HEK293 (cell line): ENCODE measurements around the gene HMX1.

Experiments
- CTCF ChIA-PET: fragments of 350-600 bp; formaldehyde crosslinking; extraction: SDS; loops from one replicate; lab custom pipeline; 2021; ENCODE audit warnings: antibody characterized with exemption; lab: Yijun Ruan, JAX
- POLR2A ChIA-PET: fragments of 300-600 bp; formaldehyde crosslinking; extraction: SDS; loops from one replicate; lab custom pipeline; 2020; ENCODE audit warnings: antibody characterized with exemption, inconsistent platforms; lab: Yijun Ruan, JAX
- H3K27ac ChIP-seq: fragments of 200-500 bp; sonication (Bioruptor generic); 2 replicates; pipeline ENCODE4 v1.5.1; 2014; ENCODE audit warnings: low read depth, low read length, control low read depth, inconsistent platforms; ENCODE audit errors: extremely low read depth
- H3K36me3 ChIP-seq, 2 experiments: fragments of 200-500 bp in 1 of 2; sonication (Bioruptor generic) in 1 of 2; 1 replicate in 1 of 2; 2 replicates in 1 of 2; pipeline ENCODE4 v1.5.1; 2014 to 2017; ENCODE audit warnings: inconsistent platforms in 2 of 2, low read length in 2 of 2; ENCODE audit not compliant: control insufficient read depth in 2 of 2, insufficient read depth in 1 of 2
- H3K4me1 ChIP-seq: fragments of 200-500 bp; sonication (Bioruptor generic); 2 replicates; pipeline ENCODE4 v1.5.1; 2014; ENCODE audit warnings: mild to moderate bottlenecking, low read length, inconsistent platforms; ENCODE audit not compliant: control insufficient read depth, insufficient read depth
- H3K4me3 ChIP-seq: 2 replicates; pipeline ENCODE4 v1.5.1; 2011; ENCODE audit warnings: low read depth, mild to moderate bottlenecking, control low read depth, low read length, moderate library complexity
- H3K9me3 ChIP-seq: fragments of 200-500 bp; sonication (Bioruptor generic); 2 replicates; pipeline ENCODE4 v1.5.1; 2014; ENCODE audit warnings: low read depth, low read length, inconsistent platforms; ENCODE audit not compliant: control insufficient read depth, insufficient read depth
- HOXA7 ChIP-seq: sonication (generic); formaldehyde crosslinking; IDR thresholded peaks from 2 replicates; pipeline ENCODE4 v1.8.1; 2022; ENCODE audit warnings: missing genetic modification reagents, borderline replicate concordance
- IKZF3 ChIP-seq: fragments of 450-650 bp; IDR thresholded peaks from 2 replicates; pipeline ENCODE4 v1.5.0; 2018; ENCODE audit warnings: missing biosample characterization, mild to moderate bottlenecking, missing genetic modification characterization, moderate library complexity
- SETDB1 ChIP-seq: IDR thresholded peaks from one replicate; pipeline ENCODE4 v1.6.1; 2017; ENCODE audit warnings: mild to moderate bottlenecking, low read length, moderate library complexity, mixed read lengths; ENCODE audit not compliant: insufficient read length
- SP3 ChIP-seq: fragments of 450-650 bp; formaldehyde crosslinking; IDR thresholded peaks from 2 replicates; pipeline ENCODE4 v1.5.1; 2016; ENCODE audit warnings: missing biosample characterization, missing genetic modification characterization
- ZBTB1 ChIP-seq: fragments of 450-650 bp; formaldehyde crosslinking; IDR thresholded peaks from 2 replicates; pipeline ENCODE4 v1.5.1; 2016; ENCODE audit warnings: missing biosample characterization, missing genetic modification characterization
- ZBTB44 ChIP-seq: fragments of 450-650 bp; IDR thresholded peaks from 2 replicates; pipeline ENCODE4 v1.5.1; 2018; ENCODE audit warnings: missing biosample characterization, mild to moderate bottlenecking, missing genetic modification characterization
- ZBTB48 ChIP-seq: fragments of 450-650 bp; formaldehyde crosslinking; IDR thresholded peaks from 2 replicates; pipeline ENCODE4 v1.5.1; 2016; ENCODE audit warnings: missing biosample characterization, missing genetic modification characterization
- ZNF121 ChIP-seq: fragments of 450-650 bp; formaldehyde crosslinking; IDR thresholded peaks from 2 replicates; pipeline ENCODE4 v1.5.1; 2016; ENCODE audit warnings: missing biosample characterization, missing genetic modification characterization
- ZNF140 ChIP-seq: fragments of 450-650 bp; formaldehyde crosslinking; IDR thresholded peaks from 2 replicates; pipeline ENCODE4 v1.5.1; 2016; ENCODE audit warnings: missing biosample characterization, missing genetic modification characterization
- ZNF274 ChIP-seq, 2 experiments: fragments of 200-500 bp in 1 of 2; fragments of 450-650 bp in 1 of 2; sonication (Bioruptor generic) in 1 of 2; formaldehyde crosslinking in 1 of 2; IDR thresholded peaks; 2 replicates each; pipeline versions ENCODE4 v1.5.1 to v1.6.1; 2014 to 2016; ENCODE audit warnings: borderline replicate concordance in 1 of 2, inconsistent platforms in 1 of 2, low read length in 1 of 2, missing biosample characterization in 1 of 2, missing genetic modification characterization in 1 of 2
- ZNF362 ChIP-seq: fragments of 450-650 bp; formaldehyde crosslinking; IDR thresholded peaks from 2 replicates; pipeline ENCODE4 v1.5.1; 2016; ENCODE audit warnings: missing biosample characterization, missing genetic modification characterization
- ZNF513 ChIP-seq: fragments of 450-650 bp; IDR thresholded peaks from 2 replicates; pipeline ENCODE4 v1.5.1; 2018; ENCODE audit warnings: missing biosample characterization, missing genetic modification characterization
- ZNF610 ChIP-seq: fragments of 450-650 bp; formaldehyde crosslinking; IDR thresholded peaks from 2 replicates; pipeline ENCODE4 v1.5.1; 2016; ENCODE audit warnings: missing biosample characterization, missing genetic modification characterization, borderline replicate concordance
- ZNF701 ChIP-seq: fragments of 450-650 bp; formaldehyde crosslinking; IDR thresholded peaks from 2 replicates; pipeline ENCODE4 v1.5.1; 2016; ENCODE audit warnings: missing biosample characterization, missing genetic modification characterization
- ZNF707 ChIP-seq: fragments of 450-650 bp; formaldehyde crosslinking; IDR thresholded peaks from 2 replicates; pipeline ENCODE4 v1.5.1; 2016; ENCODE audit warnings: missing biosample characterization, missing genetic modification characterization
- ZNF776 ChIP-seq: fragments of 450-650 bp; formaldehyde crosslinking; IDR thresholded peaks from 2 replicates; pipeline ENCODE4 v1.5.0; 2017; ENCODE audit warnings: missing biosample characterization, missing genetic modification characterization, borderline replicate concordance

The HMX1 gene

GRCh38 chr4:8844976-8845690, 26.5 kb downstream of the HMX1 start (continued):
- no peak for TF ChIP-seq ZNF610 (tag by site-specific recombination)
- no peak for TF ChIP-seq ZNF121 (tag by site-specific recombination)
- no peak for TF ChIP-seq ZNF362 (tag by site-specific recombination)
- TF ChIP-seq ZBTB44 = no peak
- TF ChIP-seq ZBTB48 (tag by site-specific recombination) = no peak

GRCh38 chr4:8843597-8843996, 28.0 kb downstream of the HMX1 start:
- Histone ChIP-seq H3K27ac (no peak overlapping the region), H3K9me3 (no peaks in the 10 kb centered on the region), H3K4me1 (peaks cover 2% of the 10 kb centered on the region; the same call in 1 of the 2 replicates), H3K4me3 (no peak overlapping the region), H3K36me3 (no peaks in the 10 kb centered on the region)
- TF ChIP-seq ZNF140 (tag by site-specific recombination) = peak; percentile 98
- TF ChIP-seq IKZF3 (tag by site-specific recombination) = no peak
- no peak for TF ChIP-seq ZBTB1 (tag by site-specific recombination)
- TF ChIP-seq SP3 (tag by site-specific recombination) = no peak
- TF ChIP-seq SETDB1 = peak; percentile 24
- no peak for TF ChIP-seq ZNF707 (tag by site-specific recombination)
- no peak for TF ChIP-seq ZNF701
- no peak for TF ChIP-seq ZNF274 (IDR thresholded peaks at IDR 0.05; ENCODE audit: low read length)
- TF ChIP-seq ZNF274 (tag by site-specific recombination; IDR thresholded peaks at IDR 0.05; ENCODE audit: borderline replicate concordance) = no peak
- no peak for TF ChIP-seq ZNF776
- ChIA-PET POLR2A (no interaction called here), CTCF (interaction anchor here (0.6 kb wide), 1 partner anchor 52 kb away, joined by 3 read pairs; no protein-coding TSS in a partner anchor)

GRCh38 chr4:8842614-8843013, 29.0 kb downstream of the HMX1 start:
- H3K4me3 ChIP-seq = no peak overlapping the region
- POLR2A ChIA-PET = no interaction called here
- CTCF ChIA-PET = no interaction called here
- H3K27ac ChIP-seq = no peak overlapping the region
- H3K9me3 ChIP-seq = no peaks in the 10 kb centered on the region
- TF ChIP-seq ZNF513 (tag by site-specific recombination) = peak; percentile 68
- no peak for TF ChIP-seq HOXA7 (CRISPR knock-in tag)
- no peaks in the 10 kb centered on the region for H3K4me1 ChIP-seq
- no peaks in the 10 kb centered on the region for H3K36me3 ChIP-seq
